HG03520 (cell line): ENCODE measurements around the gene PTPRT.

Source experiments
- ATAC-seq: cut with Tn5 transposase; IDR thresholded peaks from one replicate; pipeline ENCODE4 v1.9.1; 2021; ENCODE audit warnings: mild to moderate bottlenecking, moderate library complexity; ENCODE audit not compliant: unreplicated experiment

Gene PTPRT

GRCh38 chr20:42978184-42978974 is 211.3 kb downstream of the PTPRT start:
- no peak for ATAC-seq

- no peak for ATAC-seq
Measured at GRCh38 chr20:42975974-42976373, 213.7 kb downstream of the PTPRT start.

DNA sequence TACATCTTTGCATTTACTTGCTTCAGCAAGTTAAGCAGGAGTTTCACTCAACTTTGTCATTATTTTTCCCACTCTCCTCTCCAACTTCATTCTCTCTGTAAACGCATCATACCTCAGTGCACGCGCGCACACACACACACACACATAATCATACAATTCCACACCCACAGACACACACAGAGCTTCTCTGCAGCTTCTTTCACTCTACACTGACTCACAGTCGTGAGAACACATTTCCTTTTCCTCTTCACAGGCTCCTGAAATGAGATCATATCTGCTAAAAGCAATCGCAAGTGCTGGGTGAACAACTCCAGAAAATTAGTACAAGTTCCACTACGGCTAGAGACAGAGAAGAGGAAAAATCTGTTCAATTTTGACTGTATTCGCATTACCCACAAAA is 215.4 kb downstream of the PTPRT start:
- ATAC-seq, result no peak

GRCh38 chr20:42972591-42972990 is 217.1 kb downstream of the PTPRT start:
- ATAC-seq, result no peak

- no peak for ATAC-seq
Measured at GRCh38 chr20:42968746-42969145, 221.0 kb downstream of the PTPRT start.

DNA sequence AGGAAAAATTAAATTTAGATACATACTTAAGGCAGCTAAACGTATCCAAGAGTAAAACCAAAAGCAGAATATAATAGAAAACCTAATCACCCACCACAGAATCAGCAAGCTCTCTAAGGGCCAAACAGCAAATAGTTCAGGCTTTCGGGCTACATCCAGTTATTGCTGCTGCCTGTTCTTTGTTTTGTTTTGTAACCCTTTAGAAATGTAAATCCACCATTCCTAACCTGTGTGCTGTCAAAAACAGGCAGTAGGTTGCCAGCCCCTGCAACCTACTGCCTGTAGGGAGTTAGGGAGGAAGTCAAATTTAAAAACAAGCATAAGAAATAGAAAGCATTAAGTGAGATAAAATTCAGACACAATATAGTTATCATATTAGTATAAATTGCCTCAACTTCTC is 225.9 kb downstream of the PTPRT start:
- ATAC-seq, result no peak

DNA sequence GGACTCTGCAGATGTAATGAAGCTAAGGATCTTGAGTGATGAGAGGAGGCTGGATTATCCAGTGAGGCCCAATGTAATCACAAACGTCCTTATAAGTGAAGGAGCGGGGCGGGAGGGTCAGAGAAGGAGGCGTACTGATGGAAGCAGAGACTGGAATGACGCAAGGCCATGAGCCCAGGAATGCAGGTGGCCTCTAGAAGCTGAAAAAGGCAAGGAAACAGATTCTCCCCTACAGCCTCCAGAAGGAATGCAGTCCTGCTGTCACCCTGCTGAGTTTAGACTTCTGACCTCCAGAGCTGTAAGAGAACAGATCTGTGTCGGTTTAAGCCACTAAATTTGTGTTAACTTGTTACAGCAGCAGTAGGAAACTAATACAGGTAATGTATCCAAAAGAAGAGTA is 227.9 kb downstream of the PTPRT start:
- no peak for ATAC-seq

DNA sequence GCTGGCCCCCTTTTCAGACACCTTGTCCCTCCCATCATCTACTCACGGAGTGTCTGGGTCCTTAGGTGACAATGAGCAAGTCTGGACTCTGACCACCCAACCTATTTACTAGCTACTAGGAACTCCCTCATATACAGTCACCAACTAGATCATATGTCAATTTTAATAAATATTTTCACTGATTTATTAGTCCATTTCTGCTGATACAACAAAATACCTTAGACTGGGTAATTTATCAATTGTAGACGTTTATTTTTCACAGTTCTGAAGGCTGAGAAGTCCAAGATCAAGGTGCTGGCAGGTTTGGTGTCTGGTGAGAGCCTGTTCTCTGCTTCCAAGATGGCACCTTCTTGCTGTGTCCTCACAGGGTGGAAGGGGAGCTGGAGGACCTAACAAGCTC is 229.7 kb downstream of the PTPRT start:
- no peak for ATAC-seq

DNA sequence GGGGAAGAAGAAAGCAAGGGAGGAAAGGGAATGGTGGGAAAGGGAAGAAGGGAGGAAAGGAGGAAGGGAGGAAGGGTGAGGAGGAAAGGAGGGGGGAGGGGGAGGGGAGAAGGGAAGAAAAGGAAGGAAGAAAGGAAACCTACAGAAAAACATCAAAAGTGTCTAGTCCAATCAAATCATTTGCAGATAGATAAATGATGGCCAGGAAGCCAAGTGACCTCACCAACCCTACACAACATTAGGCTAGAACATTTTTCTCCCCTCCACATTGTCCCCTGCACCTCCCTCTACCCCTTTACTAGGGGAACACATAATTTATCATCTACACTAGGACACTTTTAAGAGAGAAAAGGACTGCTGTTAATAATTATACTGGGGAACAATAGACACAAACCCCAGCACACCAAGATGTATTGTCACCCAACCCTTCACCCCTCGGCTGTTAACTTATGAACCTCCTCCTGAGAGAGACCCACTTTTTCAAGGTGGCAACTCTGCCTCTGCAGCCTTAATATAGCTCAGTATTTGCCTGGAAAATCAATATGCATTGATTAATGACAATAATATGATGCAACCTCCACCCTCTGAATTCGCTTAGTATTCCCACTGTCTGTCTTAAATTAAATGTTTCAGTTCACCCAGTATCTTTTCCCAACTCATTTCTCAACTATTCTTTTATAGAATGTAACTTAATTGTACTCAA is 231.2 kb downstream of the PTPRT start:
- no peak for ATAC-seq

GRCh38 chr20:42957704-42958095 is 232.0 kb downstream of the PTPRT start:
- ATAC-seq, result no peak

DNA sequence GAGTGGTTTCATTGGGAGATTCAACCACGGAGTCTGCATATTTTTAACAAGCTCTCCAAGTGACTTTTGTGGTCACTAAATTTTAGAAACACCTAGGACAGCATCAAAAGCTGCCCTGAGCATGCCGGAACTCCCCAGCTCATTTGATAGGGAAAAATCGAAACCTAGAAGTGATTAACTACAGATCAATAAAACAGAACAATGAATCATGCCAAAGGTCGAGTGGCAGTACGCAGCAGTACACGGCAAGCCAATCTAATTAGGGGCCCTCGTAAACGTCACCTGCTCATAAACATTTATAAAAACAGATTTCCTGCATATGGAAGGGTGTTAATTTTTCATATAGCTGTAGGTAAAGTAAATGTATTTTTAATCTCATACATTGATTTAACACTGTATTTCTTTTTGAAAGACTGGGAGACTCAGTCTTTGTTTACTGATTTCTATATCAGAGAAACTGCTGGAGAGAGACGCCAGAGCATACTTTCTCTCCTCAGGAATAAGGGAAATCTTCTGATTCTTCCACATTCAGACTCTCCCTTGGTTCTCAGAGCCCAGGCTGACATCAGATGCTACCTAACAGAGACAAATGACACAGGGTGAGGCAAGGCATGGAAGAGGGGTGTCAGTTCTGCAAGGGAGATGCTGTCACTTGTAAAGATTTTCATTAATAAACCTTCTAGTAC is 232.5 kb downstream of the PTPRT start:
- ATAC-seq, result no peak

GRCh38 chr20:42955713-42956112 is 234.0 kb downstream of the PTPRT start:
- no peak for ATAC-seq

DNA sequence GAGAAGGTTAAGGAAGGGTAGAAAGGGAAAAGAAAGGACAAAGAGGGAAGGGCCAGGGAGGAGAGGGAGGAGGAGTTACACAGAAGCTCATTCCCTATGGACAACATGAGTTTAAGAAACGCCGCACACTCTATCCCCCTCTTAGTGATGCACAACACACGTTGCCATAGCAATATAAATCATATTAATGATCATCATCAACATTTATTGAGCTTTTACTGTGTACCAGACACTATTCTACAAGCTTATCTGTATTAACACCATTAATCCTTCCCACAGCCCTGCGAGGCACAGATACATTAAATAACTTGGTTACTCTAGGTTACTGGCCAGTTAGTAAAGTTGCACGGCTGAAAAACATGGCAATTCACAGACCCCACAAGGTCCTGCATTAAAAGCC is 234.8 kb downstream of the PTPRT start:
- ATAC-seq, result no peak

- ATAC-seq, result no peak
Measured at GRCh38 chr20:42949950-42950349, 239.8 kb downstream of the PTPRT start.

DNA sequence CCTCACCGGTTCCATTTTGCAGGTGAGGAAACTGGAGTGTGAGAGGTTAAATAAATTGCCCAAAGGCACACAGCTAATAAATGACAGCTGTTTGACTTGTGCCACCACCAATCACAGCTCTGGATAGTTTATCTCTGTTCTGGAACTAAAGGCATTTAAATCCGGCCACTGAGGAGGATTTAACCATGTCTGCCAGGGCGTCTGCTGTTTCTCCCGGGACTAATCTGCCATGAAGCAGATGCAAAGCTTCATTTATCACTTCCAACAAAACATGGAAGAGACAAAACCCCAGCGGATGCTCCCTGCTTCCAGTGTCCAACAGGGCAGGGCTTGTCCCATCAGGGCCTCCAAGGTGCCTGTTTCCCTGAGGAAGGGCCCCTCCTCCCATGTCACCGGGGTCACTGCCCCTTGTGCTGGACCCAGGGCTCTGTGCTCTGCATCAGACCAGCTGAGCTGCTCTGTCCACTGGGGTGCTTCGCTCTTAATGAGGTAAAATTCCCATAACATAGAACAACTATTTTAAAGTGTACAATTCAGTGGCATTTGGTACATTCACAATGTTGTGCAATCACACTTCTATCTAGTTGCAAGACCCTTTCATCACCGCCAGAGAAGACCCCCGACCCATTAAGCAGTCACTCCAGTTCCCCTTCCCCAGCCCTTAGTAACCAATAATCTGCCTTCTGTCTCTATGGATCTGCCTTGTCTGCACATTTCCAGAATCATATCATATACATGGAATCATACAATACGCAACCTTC is 244.3 kb downstream of the PTPRT start:
- no peak for ATAC-seq

DNA sequence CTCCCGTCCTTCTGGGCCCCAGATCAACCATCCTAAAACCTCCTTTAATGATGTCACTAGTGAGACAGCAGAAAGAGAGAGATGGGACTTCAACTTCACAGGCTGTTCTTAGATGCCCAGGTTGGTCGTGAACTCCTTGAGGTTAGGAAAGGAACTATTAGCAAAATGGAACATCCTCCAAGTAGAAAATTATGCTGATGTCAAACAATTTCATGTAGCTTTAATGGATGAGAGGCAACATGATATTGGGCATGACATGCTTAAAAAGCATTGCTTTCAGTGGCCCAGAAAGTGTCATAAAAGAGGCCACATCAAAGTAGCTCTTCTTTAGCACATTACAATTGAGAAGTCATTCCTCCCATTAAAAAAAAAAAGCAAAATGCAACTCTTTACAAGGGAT is 248.1 kb downstream of the PTPRT start:
- ATAC-seq, result no peak

DNA sequence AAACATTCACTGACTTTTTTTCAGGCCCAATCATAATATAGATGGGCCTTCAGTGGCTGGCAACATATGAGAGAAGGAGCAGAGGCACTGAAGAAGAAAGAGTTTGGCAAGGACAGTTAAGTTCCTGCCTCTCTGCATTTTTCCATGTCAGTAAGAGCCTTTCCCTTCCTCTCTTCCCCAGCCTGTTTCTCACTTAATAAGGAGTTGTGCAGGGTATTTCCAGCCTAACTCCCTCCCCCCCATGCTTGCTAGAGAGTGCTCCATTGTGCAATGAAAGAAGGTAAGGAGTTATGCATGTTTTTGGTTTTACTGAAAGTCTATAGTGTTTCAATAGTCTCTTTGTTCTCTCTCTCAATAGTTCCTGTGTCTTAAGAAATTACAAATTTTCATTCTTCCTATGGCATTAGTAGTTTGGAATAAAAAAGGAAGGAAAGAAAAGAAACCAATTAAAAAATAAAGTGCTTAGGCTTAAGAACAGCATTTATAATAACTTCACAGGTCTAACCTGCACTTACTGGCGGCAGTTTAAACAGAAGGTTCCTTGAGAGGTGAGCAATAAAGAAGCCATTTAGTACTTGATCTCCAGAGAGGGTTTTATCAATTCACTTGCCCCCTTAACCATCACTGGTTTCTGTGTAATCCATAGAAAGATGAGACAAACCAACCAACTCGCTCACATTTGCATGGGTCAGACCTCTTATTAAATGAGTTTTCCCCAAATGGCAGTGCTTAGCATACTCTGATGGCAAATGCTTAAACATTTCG is 251.1 kb downstream of the PTPRT start:
- no peak for ATAC-seq

DNA sequence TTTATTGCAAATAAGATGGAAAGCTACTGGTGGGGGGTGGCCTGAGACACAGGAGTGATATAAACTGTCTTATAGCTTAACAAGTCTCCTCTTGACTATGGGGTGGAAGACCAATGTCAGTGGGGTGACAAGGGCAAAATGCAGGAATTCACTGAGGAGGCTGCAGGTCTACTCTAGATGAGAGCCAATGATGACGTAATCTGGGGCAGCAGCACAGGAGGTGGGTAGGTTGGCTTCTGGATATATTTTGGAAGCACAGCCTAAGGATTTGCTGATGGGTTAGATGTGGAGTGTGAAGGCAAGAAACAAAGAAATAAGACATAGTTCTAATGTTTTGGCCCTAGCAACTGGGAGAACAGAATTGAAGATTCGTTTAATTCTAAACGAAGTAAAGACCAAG is 253.2 kb downstream of the PTPRT start:
- no peak for ATAC-seq

GRCh38 chr20:42924215-42924614 is 265.5 kb downstream of the PTPRT start:
- no peak for ATAC-seq

DNA sequence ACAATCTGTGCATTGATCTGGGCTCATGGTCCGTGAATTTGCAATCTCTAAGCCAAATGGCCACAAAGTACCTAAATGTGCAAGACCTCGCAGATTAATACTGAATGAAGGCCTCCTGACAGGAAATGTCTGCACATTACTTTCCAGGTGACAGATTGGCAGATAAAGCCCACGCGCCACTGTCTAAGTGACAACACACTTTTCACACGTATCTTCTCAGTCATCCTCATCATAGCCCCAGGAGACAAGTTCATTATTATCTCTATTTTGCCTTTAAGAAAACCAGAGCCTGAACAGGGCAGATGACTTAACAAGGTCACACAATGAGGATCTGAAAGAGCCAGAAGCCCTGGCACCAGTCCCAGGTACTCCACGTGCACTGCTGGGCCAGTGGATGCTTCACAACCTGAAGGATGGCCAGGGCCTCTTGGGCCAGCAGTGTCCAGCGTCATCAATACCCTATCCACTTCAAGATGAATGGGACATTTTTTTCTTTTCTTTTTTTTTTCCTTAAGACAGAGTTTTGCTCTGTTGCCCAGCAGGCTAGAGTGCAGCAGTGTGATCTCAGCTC is 266.3 kb downstream of the PTPRT start:
- ATAC-seq, result no peak
